ENCODE data around the gene ACTR3C. TPM values are rescaled to one million over a fixed set of nuclear protein-coding genes. Genes with fewer than 3 reads are reported as not detected.
"Not testable (repeated sequence)": the region's sequence is repeated elsewhere in the genome, so short reads cannot be mapped to it uniquely, and the experiment has no call there.

The ACTR3C gene
- total RNA-seq, 1 experiment from 2014 or later, result 2.2 TPM

- not testable (repeated sequence) for H3K14ac ChIP-seq (ENCODE audit: insufficient read depth, low read length); H2AK5ac ChIP-seq (ENCODE audit: insufficient read length, low read length); H3K56ac ChIP-seq (ENCODE audit: insufficient read length, low read depth, low read length); H4K20me1 ChIP-seq (ENCODE audit: control insufficient read depth, insufficient read depth, insufficient read length); H3K4me1 ChIP-seq (ENCODE audit: insufficient read depth, low read length); H3K18ac ChIP-seq (ENCODE audit: insufficient read length, low read depth, low read length); H2AFZ ChIP-seq (ENCODE audit: low read length); H3K4ac ChIP-seq (ENCODE audit: low read depth, low read length); DNase-seq; H2BK20ac ChIP-seq (ENCODE audit: low read depth, low read length, poor library complexity, severe bottlenecking); H3K9me3 ChIP-seq (ENCODE audit: control insufficient read depth, low read depth, low read length); H3K27ac ChIP-seq (ENCODE audit: insufficient read length, low read depth, low read length); H3K4me2 ChIP-seq (ENCODE audit: insufficient read depth, insufficient read length, low read length); H3T11ph ChIP-seq (ENCODE audit: low read length); H3K23me2 ChIP-seq (ENCODE audit: insufficient read length, low read depth, low read length, poor library complexity, severe bottlenecking); H3K27ac Mint-ChIP-seq; H3K9ac ChIP-seq (ENCODE audit: extremely low read depth, insufficient read length, low read length); H3K4me1 Mint-ChIP-seq; H3K4me3 Mint-ChIP-seq; H3K79me1 ChIP-seq (ENCODE audit: insufficient read depth, low read depth, low read length, poor library complexity, severe bottlenecking); H2BK5ac ChIP-seq (ENCODE audit: insufficient read length, low read length); H4K5ac ChIP-seq (ENCODE audit: insufficient read length, low read depth, low read length); H2BK15ac ChIP-seq (ENCODE audit: low read depth, low read length); H2BK12ac ChIP-seq (ENCODE audit: insufficient read length, low read depth, low read length); H3K27me3 ChIP-seq (ENCODE audit: insufficient read depth, low read length); H2BK120ac ChIP-seq (ENCODE audit: low read depth, low read length, poor library complexity, severe bottlenecking); H3K23ac ChIP-seq (ENCODE audit: insufficient read length, low read depth, low read length); H4K91ac ChIP-seq (ENCODE audit: insufficient read length, low read depth, low read length); H3K9me3 Mint-ChIP-seq; H4K8ac ChIP-seq (replicated peaks; ENCODE audit: insufficient read length, low read depth, low read length); H3K79me2 ChIP-seq (ENCODE audit: insufficient read depth, low read length); H3K36me3 Mint-ChIP-seq (ENCODE audit: insufficient read depth in 1 of 3, low read depth in 3 of 3)
- no CpG with 5 or more reads among the region's 7 CpGs for WGBS (ENCODE audit: extremely low coverage, insufficient read length, low lambda C conversion rate)
- peaks cover 18% of the 10 kb centered on the region for H3K27me3 Mint-ChIP-seq (ENCODE audit: low read depth)
Observed at GRCh38 chr7:150204577-150204976, 118.8 kb downstream of the ACTR3C start.

- H2BK20ac ChIP-seq (ENCODE audit: low read depth, low read length, poor library complexity, severe bottlenecking); H2BK15ac ChIP-seq (ENCODE audit: low read depth, low read length); H3K4me2 ChIP-seq (ENCODE audit: insufficient read depth, insufficient read length, low read length); H3K9me3 ChIP-seq (ENCODE audit: control insufficient read depth, low read depth, low read length); H4K20me1 ChIP-seq (ENCODE audit: control insufficient read depth, insufficient read depth, insufficient read length); H3K79me2 ChIP-seq (ENCODE audit: insufficient read depth, low read length); H2BK120ac ChIP-seq (ENCODE audit: low read depth, low read length, poor library complexity, severe bottlenecking); H3K23ac ChIP-seq (ENCODE audit: insufficient read length, low read depth, low read length); H3K4me1 Mint-ChIP-seq; H3K23me2 ChIP-seq (ENCODE audit: insufficient read length, low read depth, low read length, poor library complexity, severe bottlenecking); H3K9me3 Mint-ChIP-seq; H2BK5ac ChIP-seq (ENCODE audit: insufficient read length, low read length); H3K27me3 ChIP-seq (ENCODE audit: insufficient read depth, low read length); H4K8ac ChIP-seq (replicated peaks; ENCODE audit: insufficient read length, low read depth, low read length); H4K91ac ChIP-seq (ENCODE audit: insufficient read length, low read depth, low read length); H3K56ac ChIP-seq (ENCODE audit: insufficient read length, low read depth, low read length); H3K4me3 Mint-ChIP-seq; H3T11ph ChIP-seq (ENCODE audit: low read length); H2BK12ac ChIP-seq (ENCODE audit: insufficient read length, low read depth, low read length); H3K27ac ChIP-seq (ENCODE audit: insufficient read length, low read depth, low read length); H3K18ac ChIP-seq (ENCODE audit: insufficient read length, low read depth, low read length); DNase-seq; H2AFZ ChIP-seq (ENCODE audit: low read length); H3K4me1 ChIP-seq (ENCODE audit: insufficient read depth, low read length); H3K9ac ChIP-seq (ENCODE audit: extremely low read depth, insufficient read length, low read length); H3K14ac ChIP-seq (ENCODE audit: insufficient read depth, low read length); H3K4ac ChIP-seq (ENCODE audit: low read depth, low read length); H3K79me1 ChIP-seq (ENCODE audit: insufficient read depth, low read depth, low read length, poor library complexity, severe bottlenecking); H2AK5ac ChIP-seq (ENCODE audit: insufficient read length, low read length); H3K27ac Mint-ChIP-seq; H3K36me3 Mint-ChIP-seq (ENCODE audit: insufficient read depth in 1 of 3, low read depth in 3 of 3); H4K5ac ChIP-seq (ENCODE audit: insufficient read length, low read depth, low read length): not testable (repeated sequence)
- no CpG with 5 or more reads among the region's 4 CpGs for WGBS (ENCODE audit: extremely low coverage, insufficient read length, low lambda C conversion rate)
- peaks cover 18% of the 10 kb centered on the region for H3K27me3 Mint-ChIP-seq (ENCODE audit: low read depth)
Observed at GRCh38 chr7:150202894-150203293, 120.5 kb downstream of the ACTR3C start.

Other genes with a start within 250 kb of the ACTR3C start
- 24.4 and 27.4 TPM in 2 replicates for gene LRRC61, start 190 bp downstream of the ACTR3C start, total RNA-seq (2021)
- gene RARRES2, start 18.1 kb upstream of the ACTR3C start, total RNA-seq (2021), result 59.9 and 60.9 TPM in 2 replicates
- 105 and 106 TPM in 2 replicates for gene REPIN1, start 45.3 kb upstream of the ACTR3C start, total RNA-seq (2021)
- 9.7 and 10.5 TPM in 2 replicates for gene ZNF775, start 55.8 kb upstream of the ACTR3C start, total RNA-seq (2021)
- not detected in 2 replicates for gene GIMAP8, start 127.1 kb upstream of the ACTR3C start, total RNA-seq (2021)
- not detected in 2 replicates for gene GIMAP7, start 191.3 kb upstream of the ACTR3C start, total RNA-seq (2021)
- not detected in 2 replicates for gene GIMAP4, start 243.8 kb upstream of the ACTR3C start, total RNA-seq (2021)

Measured in H9 (cell line).